Panc1 (cell line): ENCODE results near the gene FARP1.

ENCODE experiments used
- POLR2AphosphoS5 ChIP-seq: IDR thresholded peaks from 2 replicates; pipeline ENCODE4 v1.6.1; 2012; ENCODE audit warnings: mild to moderate bottlenecking, low read depth, low read length, moderate library complexity
- SIN3A ChIP-seq: IDR thresholded peaks from 2 replicates; pipeline ENCODE4 v1.6.1; 2012; ENCODE audit warnings: low read depth, mild to moderate bottlenecking, low read length, moderate library complexity, borderline replicate concordance; ENCODE audit not compliant: insufficient read depth
- TF ChIP-seq, protein P1 (sequence below): fragments of 450-650 bp; IDR thresholded peaks from 2 replicates; pipeline ENCODE4 v1.5.1; 2017; ENCODE audit warnings: mild to moderate bottlenecking

DNA sequence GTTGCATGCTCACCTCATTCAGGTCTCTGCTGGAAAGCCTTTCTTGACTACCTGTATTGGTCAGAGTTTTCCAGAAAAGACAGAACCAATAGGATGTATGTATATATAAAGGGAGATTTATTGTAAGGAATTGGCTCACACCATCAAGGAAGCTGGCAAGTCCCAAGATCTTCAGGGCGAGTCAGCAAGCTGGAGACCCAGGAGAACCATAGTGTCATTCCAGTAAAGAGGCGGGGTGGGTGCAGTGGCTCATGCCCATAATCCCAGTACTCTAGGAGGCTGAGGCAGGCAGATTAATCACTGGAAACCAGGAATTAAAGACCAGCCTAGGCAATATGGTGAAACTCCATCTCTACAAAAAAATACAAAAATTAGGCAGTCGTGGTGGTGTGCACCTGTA, 30.4 kb upstream of the FARP1 start:
- TF ChIP-seq, protein P1, sequence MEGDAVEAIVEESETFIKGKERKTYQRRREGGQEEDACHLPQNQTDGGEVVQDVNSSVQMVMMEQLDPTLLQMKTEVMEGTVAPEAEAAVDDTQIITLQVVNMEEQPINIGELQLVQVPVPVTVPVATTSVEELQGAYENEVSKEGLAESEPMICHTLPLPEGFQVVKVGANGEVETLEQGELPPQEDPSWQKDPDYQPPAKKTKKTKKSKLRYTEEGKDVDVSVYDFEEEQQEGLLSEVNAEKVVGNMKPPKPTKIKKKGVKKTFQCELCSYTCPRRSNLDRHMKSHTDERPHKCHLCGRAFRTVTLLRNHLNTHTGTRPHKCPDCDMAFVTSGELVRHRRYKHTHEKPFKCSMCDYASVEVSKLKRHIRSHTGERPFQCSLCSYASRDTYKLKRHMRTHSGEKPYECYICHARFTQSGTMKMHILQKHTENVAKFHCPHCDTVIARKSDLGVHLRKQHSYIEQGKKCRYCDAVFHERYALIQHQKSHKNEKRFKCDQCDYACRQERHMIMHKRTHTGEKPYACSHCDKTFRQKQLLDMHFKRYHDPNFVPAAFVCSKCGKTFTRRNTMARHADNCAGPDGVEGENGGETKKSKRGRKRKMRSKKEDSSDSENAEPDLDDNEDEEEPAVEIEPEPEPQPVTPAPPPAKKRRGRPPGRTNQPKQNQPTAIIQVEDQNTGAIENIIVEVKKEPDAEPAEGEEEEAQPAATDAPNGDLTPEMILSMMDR = no peak
- no peak for TF ChIP-seq SIN3A
- no peak for TF ChIP-seq POLR2AphosphoS5
